ENCODE measurements around the gene ADH4. TPM values are rescaled to one million over a fixed set of nuclear protein-coding genes. Genes with fewer than 3 reads are reported as not detected.
"Not testable (repeated sequence)": the region's sequence is repeated elsewhere in the genome, so short reads cannot be mapped to it uniquely, and the experiment has no call there.

ADH4 gene
- total RNA-seq, 1 donor from 2014 or later = not detected

GRCh38 chr4:99099311-99099710 lies 44.8 kb downstream of the ADH4 start:
- H3K4me3 ChIP-seq (ENCODE audit: low read depth, low read length) = no peak overlapping the region
- DNase-seq (ENCODE audit: low read depth) = no peak
- no peak for TF ChIP-seq CTCF (conservative IDR thresholded peaks at IDR 0.05; ENCODE audit: low read depth, low read length)

GRCh38 chr4:99091841-99092240 lies 52.3 kb downstream of the ADH4 start:
- DNase-seq (ENCODE audit: low read depth); H3K4me3 ChIP-seq (ENCODE audit: low read depth, low read length): not testable (repeated sequence)

GRCh38 chr4:99091216-99091575 lies 52.9 kb downstream of the ADH4 start:
- DNase-seq (ENCODE audit: low read depth) = no peak
- no peak overlapping the region for H3K4me3 ChIP-seq (ENCODE audit: low read depth, low read length)
- no peak for TF ChIP-seq CTCF (conservative IDR thresholded peaks at IDR 0.05; ENCODE audit: low read depth, low read length)

- DNase-seq (ENCODE audit: low read depth) = no peak
- no peak for TF ChIP-seq CTCF (conservative IDR thresholded peaks at IDR 0.05; ENCODE audit: low read depth, low read length)
- no peak overlapping the region for H3K4me3 ChIP-seq (ENCODE audit: low read depth, low read length)
Measured at GRCh38 chr4:99090481-99091215, 53.4 kb downstream of the ADH4 start.

- TF ChIP-seq CTCF (conservative IDR thresholded peaks at IDR 0.05; ENCODE audit: low read depth, low read length) = no peak
- peak; percentile 32 for DNase-seq (ENCODE audit: low read depth)
- peak within 1 kb of the TSS; percentile 67 for H3K4me3 ChIP-seq (ENCODE audit: low read depth, low read length)
Measured at GRCh38 chr4:99088481-99089365, 55.4 kb downstream of the ADH4 start, which contains the start of gene ADH5. TSS of gene ADH5 (minus strand) at chr4:99088788. CDS start at chr4:99088700, 88 bp downstream.

- peak; percentile 83 for DNase-seq (ENCODE audit: low read depth)
- TF ChIP-seq CTCF (conservative IDR thresholded peaks at IDR 0.05; ENCODE audit: low read depth, low read length) = no peak
- peak overlapping the region; percentile 67 for H3K4me3 ChIP-seq (ENCODE audit: low read depth, low read length)
Measured at GRCh38 chr4:99088023-99088449, 56.1 kb downstream of the ADH4 start.

GRCh38 chr4:99084595-99084994 lies 59.5 kb downstream of the ADH4 start:
- no peak for TF ChIP-seq CTCF (conservative IDR thresholded peaks at IDR 0.05; ENCODE audit: low read depth, low read length)
- DNase-seq (ENCODE audit: low read depth) = no peak
- no peak overlapping the region for H3K4me3 ChIP-seq (ENCODE audit: low read depth, low read length)
